D721Med (cell line): ENCODE results near the gene HPSE.

Experiments used
- DNase-seq: peaks from one replicate; pipeline ENCODE4 v3.0.0; 2011; ENCODE audit warnings: low spot score; ENCODE audit not compliant: insufficient read length
- FAIRE-seq: peaks from 2 replicates; lab custom pipeline; 2011; peaks lifted over from hg19 to GRCh38; lab: Jason Lieb, UNC
- TF ChIP-seq, protein P1 (sequence below): IDR thresholded peaks from 2 replicates; pipeline ENCODE4 v1.5.1; 2012; ENCODE audit warnings: mild to moderate bottlenecking, control low read depth; ENCODE audit not compliant: insufficient read depth; ENCODE audit errors: missing control alignments

The HPSE gene

GRCh38 chr4:83248486-83248885 lies 86.2 kb downstream of the HPSE start:
- no peak for DNase-seq
- no peak for FAIRE-seq
- TF ChIP-seq, protein P1, sequence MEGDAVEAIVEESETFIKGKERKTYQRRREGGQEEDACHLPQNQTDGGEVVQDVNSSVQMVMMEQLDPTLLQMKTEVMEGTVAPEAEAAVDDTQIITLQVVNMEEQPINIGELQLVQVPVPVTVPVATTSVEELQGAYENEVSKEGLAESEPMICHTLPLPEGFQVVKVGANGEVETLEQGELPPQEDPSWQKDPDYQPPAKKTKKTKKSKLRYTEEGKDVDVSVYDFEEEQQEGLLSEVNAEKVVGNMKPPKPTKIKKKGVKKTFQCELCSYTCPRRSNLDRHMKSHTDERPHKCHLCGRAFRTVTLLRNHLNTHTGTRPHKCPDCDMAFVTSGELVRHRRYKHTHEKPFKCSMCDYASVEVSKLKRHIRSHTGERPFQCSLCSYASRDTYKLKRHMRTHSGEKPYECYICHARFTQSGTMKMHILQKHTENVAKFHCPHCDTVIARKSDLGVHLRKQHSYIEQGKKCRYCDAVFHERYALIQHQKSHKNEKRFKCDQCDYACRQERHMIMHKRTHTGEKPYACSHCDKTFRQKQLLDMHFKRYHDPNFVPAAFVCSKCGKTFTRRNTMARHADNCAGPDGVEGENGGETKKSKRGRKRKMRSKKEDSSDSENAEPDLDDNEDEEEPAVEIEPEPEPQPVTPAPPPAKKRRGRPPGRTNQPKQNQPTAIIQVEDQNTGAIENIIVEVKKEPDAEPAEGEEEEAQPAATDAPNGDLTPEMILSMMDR: no peak

DNA sequence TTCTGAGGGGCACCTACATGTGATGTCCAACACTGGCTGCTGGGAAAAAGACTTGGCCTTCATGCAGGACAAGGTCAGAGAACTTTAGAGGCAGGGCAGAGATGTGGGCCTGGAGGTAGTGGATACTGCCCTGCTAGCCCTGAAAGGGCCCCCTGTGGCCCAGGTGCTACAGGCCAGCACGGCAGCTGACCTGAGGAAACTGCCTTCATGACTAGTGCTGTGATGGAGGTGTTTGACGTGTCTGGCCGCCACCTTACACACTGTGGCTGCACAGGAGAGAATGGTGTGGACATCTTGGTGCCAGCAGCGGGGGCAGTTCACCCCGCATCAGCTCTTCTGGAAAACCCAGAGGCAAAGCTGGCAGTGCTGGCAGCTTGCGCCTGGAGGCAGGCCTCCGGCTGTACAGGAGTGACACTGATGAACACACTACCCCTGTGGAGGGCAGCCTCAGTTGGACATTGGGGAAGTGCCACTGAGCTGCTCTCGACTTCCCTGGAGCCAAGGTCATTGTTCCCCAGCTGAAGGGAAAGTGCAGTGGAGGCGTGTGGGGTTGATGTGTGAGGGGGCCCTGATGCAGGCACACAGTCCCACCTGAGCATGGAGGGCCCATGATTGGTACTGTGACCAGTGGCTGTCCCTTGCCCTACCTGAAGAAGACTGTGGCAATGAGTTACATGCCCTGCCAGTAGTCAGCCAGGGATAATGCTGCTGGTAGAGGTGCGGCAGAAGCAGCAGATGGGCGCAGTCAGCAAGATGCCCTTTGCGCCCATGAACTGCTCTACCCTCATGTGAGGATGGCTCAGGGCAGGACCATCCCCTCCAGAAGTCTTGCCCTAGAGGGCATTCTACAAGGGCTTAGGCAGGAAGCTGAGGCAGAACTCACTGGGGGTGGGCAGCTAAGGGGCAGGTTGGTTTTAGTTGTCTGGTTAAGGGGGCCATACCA lies 87.0 kb downstream of the HPSE start:
- FAIRE-seq (no peak), DNase-seq (no peak)
- TF ChIP-seq, protein P1: no peak
